ENCODE measurements around the gene ESYT3.

- TF ChIP-seq CTCF (IDR thresholded peaks at IDR 0.05) (no peak), POLR2A (IDR thresholded peaks at IDR 0.05) (no peak)
These were observed 10.8 kb downstream of the ESYT3 start for GRCh38 chr3:138445236-138445635.
